Measurements from ENCODE around the gene FARS2.

Gene FARS2

GRCh38 chr6:5466281-5467136 lies 205.2 kb downstream of the FARS2 start:
- WGBS, 2 experiments, result 87% methylated on average over 5 of the region's 5 CpGs
- H3K27me3 ChIP-seq (ENCODE audit: control insufficient read depth, insufficient read depth, low read length, poor library complexity, severe bottlenecking), result no peaks in the 10 kb centered on the region
- H3K27ac ChIP-seq (ENCODE audit: insufficient read depth, low read depth, low read length, poor library complexity, severe bottlenecking), result no peak overlapping the region
- H3K4me1 ChIP-seq (ENCODE audit: control insufficient read depth, insufficient read depth, low read length), result peaks cover 33% of the 10 kb centered on the region
- no peak overlapping the region for H3K4me3 ChIP-seq (ENCODE audit: insufficient read depth, low read depth, low read length)
- no peaks in the 10 kb centered on the region for H3K9me3 ChIP-seq (ENCODE audit: control insufficient read depth, low read length)
- H3K36me3 ChIP-seq (ENCODE audit: control insufficient read depth, insufficient read depth, low read length), result no peaks in the 10 kb centered on the region

GRCh38 chr6:5468586-5468985 lies 207.3 kb downstream of the FARS2 start:
- 97 to 98% methylated on average over 3 to 4 of the region's 4 CpGs for WGBS, 2 experiments

GRCh38 chr6:5469101-5469846 lies 208.0 kb downstream of the FARS2 start:
- WGBS, 2 experiments, result 39% methylated on average over 14 of the region's 14 CpGs
- H3K4me1 ChIP-seq (ENCODE audit: control insufficient read depth, insufficient read depth, low read length), result peaks cover 37% of the 10 kb centered on the region
- H3K4me3 ChIP-seq (ENCODE audit: insufficient read depth, low read depth, low read length), result no peak overlapping the region
- no peak overlapping the region for H3K27ac ChIP-seq (ENCODE audit: insufficient read depth, low read depth, low read length, poor library complexity, severe bottlenecking)
- H3K9me3 ChIP-seq (ENCODE audit: control insufficient read depth, low read length), result no peaks in the 10 kb centered on the region
- no peaks in the 10 kb centered on the region for H3K36me3 ChIP-seq (ENCODE audit: control insufficient read depth, insufficient read depth, low read length)
- H3K27me3 ChIP-seq (ENCODE audit: control insufficient read depth, insufficient read depth, low read length, poor library complexity, severe bottlenecking), result no peaks in the 10 kb centered on the region

More at GRCh38 chr6:5468586-5468985, 207.3 kb downstream of the FARS2 start:
- no peaks in the 10 kb centered on the region for H3K36me3 ChIP-seq (ENCODE audit: control insufficient read depth, insufficient read depth, low read length)
- no peaks in the 10 kb centered on the region for H3K27me3 ChIP-seq (ENCODE audit: control insufficient read depth, insufficient read depth, low read length, poor library complexity, severe bottlenecking)
- H3K9me3 ChIP-seq (ENCODE audit: control insufficient read depth, low read length), result no peaks in the 10 kb centered on the region
- H3K4me1 ChIP-seq (ENCODE audit: control insufficient read depth, insufficient read depth, low read length), result peaks cover 40% of the 10 kb centered on the region
- no peak overlapping the region for H3K4me3 ChIP-seq (ENCODE audit: insufficient read depth, low read depth, low read length)
- no peak overlapping the region for H3K27ac ChIP-seq (ENCODE audit: insufficient read depth, low read depth, low read length, poor library complexity, severe bottlenecking)

- Histone ChIP-seq H3K9me3 (ENCODE audit: control insufficient read depth, low read length) (no peaks in the 10 kb centered on the region), H3K4me3 (ENCODE audit: insufficient read depth, low read depth, low read length) (no peak overlapping the region), H3K36me3 (ENCODE audit: control insufficient read depth, insufficient read depth, low read length) (no peaks in the 10 kb centered on the region), H3K27me3 (ENCODE audit: control insufficient read depth, insufficient read depth, low read length, poor library complexity, severe bottlenecking) (no peaks in the 10 kb centered on the region), H3K4me1 (ENCODE audit: control insufficient read depth, insufficient read depth, low read length) (peaks cover 37% of the 10 kb centered on the region), H3K27ac (ENCODE audit: insufficient read depth, low read depth, low read length, poor library complexity, severe bottlenecking) (peak overlapping the region; percentile 94)
- WGBS, 2 experiments, result 3 to 4% methylated on average over 7 of the region's 8 CpGs
Observed at GRCh38 chr6:5471044-5471443, 209.7 kb downstream of the FARS2 start.

GRCh38 chr6:5471637-5472398 lies 210.5 kb downstream of the FARS2 start:
- Histone ChIP-seq H3K36me3 (ENCODE audit: control insufficient read depth, insufficient read depth, low read length) (no peaks in the 10 kb centered on the region), H3K27me3 (ENCODE audit: control insufficient read depth, insufficient read depth, low read length, poor library complexity, severe bottlenecking) (no peaks in the 10 kb centered on the region), H3K4me3 (ENCODE audit: insufficient read depth, low read depth, low read length) (no peak overlapping the region), H3K9me3 (ENCODE audit: control insufficient read depth, low read length) (no peaks in the 10 kb centered on the region), H3K27ac (ENCODE audit: insufficient read depth, low read depth, low read length, poor library complexity, severe bottlenecking) (peak overlapping the region; percentile 94), H3K4me1 (ENCODE audit: control insufficient read depth, insufficient read depth, low read length) (peaks cover 37% of the 10 kb centered on the region)
- WGBS, 2 experiments, result 15 to 16% methylated on average over 12 of the region's 12 CpGs

- Histone ChIP-seq H3K4me3 (ENCODE audit: insufficient read depth, low read depth, low read length) (no peak overlapping the region), H3K36me3 (ENCODE audit: control insufficient read depth, insufficient read depth, low read length) (no peaks in the 10 kb centered on the region), H3K9me3 (ENCODE audit: control insufficient read depth, low read length) (no peaks in the 10 kb centered on the region), H3K27ac (ENCODE audit: insufficient read depth, low read depth, low read length, poor library complexity, severe bottlenecking) (peak overlapping the region; percentile 94), H3K27me3 (ENCODE audit: control insufficient read depth, insufficient read depth, low read length, poor library complexity, severe bottlenecking) (no peaks in the 10 kb centered on the region), H3K4me1 (ENCODE audit: control insufficient read depth, insufficient read depth, low read length) (peaks cover 37% of the 10 kb centered on the region)
- 59 to 83% methylated on average over 1 of the region's 2 CpGs for WGBS, 2 experiments
Observed at GRCh38 chr6:5472571-5472970, 211.3 kb downstream of the FARS2 start.

- WGBS, 2 experiments, result 92 to 93% methylated on average over 3 of the region's 3 CpGs
- Histone ChIP-seq H3K36me3 (ENCODE audit: control insufficient read depth, insufficient read depth, low read length) (no peaks in the 10 kb centered on the region), H3K27ac (ENCODE audit: insufficient read depth, low read depth, low read length, poor library complexity, severe bottlenecking) (no peak overlapping the region), H3K9me3 (ENCODE audit: control insufficient read depth, low read length) (no peaks in the 10 kb centered on the region), H3K4me3 (ENCODE audit: insufficient read depth, low read depth, low read length) (no peak overlapping the region), H3K27me3 (ENCODE audit: control insufficient read depth, insufficient read depth, low read length, poor library complexity, severe bottlenecking) (no peaks in the 10 kb centered on the region), H3K4me1 (ENCODE audit: control insufficient read depth, insufficient read depth, low read length) (peaks cover 22% of the 10 kb centered on the region)
Observed at GRCh38 chr6:5475779-5476178, 214.5 kb downstream of the FARS2 start.

GRCh38 chr6:5478380-5478779 lies 217.1 kb downstream of the FARS2 start:
- Histone ChIP-seq H3K4me3 (ENCODE audit: insufficient read depth, low read depth, low read length) (no peak overlapping the region), H3K27me3 (ENCODE audit: control insufficient read depth, insufficient read depth, low read length, poor library complexity, severe bottlenecking) (no peaks in the 10 kb centered on the region), H3K36me3 (ENCODE audit: control insufficient read depth, insufficient read depth, low read length) (no peaks in the 10 kb centered on the region), H3K9me3 (ENCODE audit: control insufficient read depth, low read length) (no peaks in the 10 kb centered on the region), H3K27ac (ENCODE audit: insufficient read depth, low read depth, low read length, poor library complexity, severe bottlenecking) (no peak overlapping the region), H3K4me1 (ENCODE audit: control insufficient read depth, insufficient read depth, low read length) (peaks cover 10% of the 10 kb centered on the region)
- 94 to 97% methylated on average over 6 of the region's 6 CpGs for WGBS, 2 experiments

GRCh38 chr6:5481033-5481432 lies 219.7 kb downstream of the FARS2 start:
- Histone ChIP-seq H3K27me3 (ENCODE audit: control insufficient read depth, insufficient read depth, low read length, poor library complexity, severe bottlenecking) (no peaks in the 10 kb centered on the region), H3K27ac (ENCODE audit: insufficient read depth, low read depth, low read length, poor library complexity, severe bottlenecking) (no peak overlapping the region), H3K36me3 (ENCODE audit: control insufficient read depth, insufficient read depth, low read length) (no peaks in the 10 kb centered on the region), H3K4me3 (ENCODE audit: insufficient read depth, low read depth, low read length) (no peak overlapping the region), H3K4me1 (ENCODE audit: control insufficient read depth, insufficient read depth, low read length) (peaks cover 10% of the 10 kb centered on the region), H3K9me3 (ENCODE audit: control insufficient read depth, low read length) (no peaks in the 10 kb centered on the region)
- 82 to 84% methylated on average over 8 of the region's 8 CpGs for WGBS, 2 experiments

- Histone ChIP-seq H3K36me3 (ENCODE audit: control insufficient read depth, insufficient read depth, low read length) (no peaks in the 10 kb centered on the region), H3K27ac (ENCODE audit: insufficient read depth, low read depth, low read length, poor library complexity, severe bottlenecking) (no peak overlapping the region), H3K4me1 (ENCODE audit: control insufficient read depth, insufficient read depth, low read length) (peaks cover 10% of the 10 kb centered on the region), H3K4me3 (ENCODE audit: insufficient read depth, low read depth, low read length) (no peak overlapping the region), H3K9me3 (ENCODE audit: control insufficient read depth, low read length) (no peaks in the 10 kb centered on the region), H3K27me3 (ENCODE audit: control insufficient read depth, insufficient read depth, low read length, poor library complexity, severe bottlenecking) (no peaks in the 10 kb centered on the region)
- WGBS, 2 experiments, result 87 to 89% methylated on average over 9 of the region's 9 CpGs
Observed at GRCh38 chr6:5481750-5482149, 220.4 kb downstream of the FARS2 start.
